Muscle layer of duodenum (tissue), 2 donors: ENCODE data around the gene SIGLEC5.

Source experiments
- H3K27ac ChIP-seq: one replicate; pipeline ENCODE4 v1.7.0; 2013; ENCODE audit warnings: mild to moderate bottlenecking, low read length
- H3K27me3 ChIP-seq: one replicate; pipeline ENCODE4 v1.7.0; 2013; ENCODE audit warnings: low read depth, mild to moderate bottlenecking, control low read depth, low read length
- H3K36me3 ChIP-seq, 2 donors: one replicate each; pipeline ENCODE4 v1.7.0; 2013; ENCODE audit warnings: low read length in 2 of 2, control low read depth in 1 of 2, mild to moderate bottlenecking in 1 of 2; ENCODE audit not compliant: insufficient read depth in 2 of 2, control insufficient read depth in 1 of 2
- H3K4me1 ChIP-seq, 2 donors: one replicate each; pipeline ENCODE4 v1.7.0; 2013; ENCODE audit warnings: low read length in 2 of 2, mild to moderate bottlenecking in 2 of 2, control low read depth in 1 of 2, moderate library complexity in 1 of 2; ENCODE audit not compliant: insufficient read depth in 2 of 2, control insufficient read depth in 1 of 2
- H3K4me3 ChIP-seq, 2 donors: one replicate each; pipeline ENCODE4 v1.7.0; 2013; ENCODE audit warnings: low read length in 2 of 2, low read depth in 1 of 2, mild to moderate bottlenecking in 1 of 2
- H3K9me3 ChIP-seq, 2 donors: one replicate each; pipeline ENCODE4 v1.7.0; 2013; ENCODE audit warnings: low read length in 2 of 2, control low read depth in 1 of 2, mild to moderate bottlenecking in 1 of 2; ENCODE audit not compliant: control insufficient read depth in 1 of 2
- donor health status: healthy.

SIGLEC5 gene

DNA sequence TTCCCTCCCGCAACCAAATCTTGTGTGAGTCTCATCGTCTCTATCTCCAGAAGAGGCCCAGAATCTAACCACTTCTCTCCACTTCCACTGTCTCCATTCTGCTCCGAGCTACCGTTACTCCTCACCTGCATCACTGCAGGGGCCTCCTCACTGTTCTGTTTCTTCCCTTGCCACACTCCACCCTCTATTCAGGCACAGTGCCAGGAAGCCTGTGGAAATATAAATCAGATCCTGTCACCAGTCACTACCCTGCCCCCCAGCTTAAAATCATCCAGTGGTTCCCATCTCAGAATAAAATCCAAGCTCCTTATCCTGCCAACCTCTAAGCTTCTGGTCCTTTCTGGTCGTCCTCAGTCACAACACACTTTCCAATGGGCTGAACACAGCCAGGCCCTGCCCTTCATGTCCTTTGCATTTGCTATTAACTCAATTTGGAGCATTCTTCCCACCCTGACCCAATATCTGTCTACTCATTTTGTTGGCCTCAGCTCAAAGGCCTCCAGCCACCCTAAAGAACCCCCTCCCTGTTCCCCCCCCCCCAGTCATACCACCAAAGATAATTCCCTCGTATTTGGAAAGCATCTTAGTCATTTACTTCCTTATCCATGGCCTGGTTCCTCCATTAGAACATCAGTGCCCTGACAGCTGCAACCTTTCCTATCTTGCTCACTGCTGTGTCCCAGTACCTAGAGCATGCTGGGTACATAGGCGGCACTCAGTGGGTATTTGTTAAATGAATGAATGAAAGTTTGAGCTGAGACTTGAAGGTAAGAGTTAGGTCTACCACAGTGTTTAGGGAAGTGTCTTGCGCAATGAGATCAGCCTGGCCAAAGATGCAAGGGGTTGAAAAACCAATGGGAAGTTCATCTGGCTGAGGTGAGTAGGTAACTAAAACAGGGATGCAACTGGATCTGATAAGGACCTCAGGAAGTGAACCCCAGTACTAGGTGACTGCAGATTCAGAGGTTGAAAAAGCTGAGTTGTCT lies 34.7 kb downstream of the SIGLEC5 start:
- Histone ChIP-seq H3K27me3 (peaks cover 2% of the 10 kb centered on the region), H3K36me3 (no peaks in the 10 kb centered on the region), H3K27ac (no peak overlapping the region), H3K4me1 (peaks cover 7 to 15% of the 10 kb centered on the region in 2 donors), H3K4me3 (peak overlapping the region in 1 of 2 donors; percentile 91), H3K9me3 (no peaks in the 10 kb centered on the region)

DNA sequence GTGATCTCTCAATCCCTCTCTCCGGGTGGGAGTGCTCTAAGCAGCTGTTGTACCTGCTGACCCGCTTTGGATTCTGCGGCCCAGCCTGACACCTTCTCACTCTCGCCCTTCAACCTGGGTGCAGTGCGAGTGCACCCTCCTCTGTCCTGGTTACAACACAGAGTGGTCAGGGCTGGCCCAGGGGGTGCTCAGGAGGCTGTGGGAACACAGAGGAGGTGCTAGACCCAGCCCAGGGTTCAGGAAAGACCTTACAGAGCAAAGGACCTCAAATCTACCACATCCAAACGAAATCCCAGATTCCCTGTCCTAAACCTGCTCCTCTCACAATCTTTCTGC lies 35.5 kb downstream of the SIGLEC5 start:
- Histone ChIP-seq H3K27ac (no peak overlapping the region), H3K36me3 (no peaks in the 10 kb centered on the region), H3K4me1 (peaks cover 7 to 15% of the 10 kb centered on the region in 2 donors), H3K4me3 (peak overlapping the region; percentile 85 to 91), H3K27me3 (no peaks in the 10 kb centered on the region), H3K9me3 (no peaks in the 10 kb centered on the region)

GRCh38 chr19:51593969-51594773 lies 36.0 kb downstream of the SIGLEC5 start:
- Histone ChIP-seq H3K9me3 (no peaks in the 10 kb centered on the region), H3K27me3 (no peaks in the 10 kb centered on the region), H3K36me3 (no peaks in the 10 kb centered on the region), H3K27ac (no peak overlapping the region), H3K4me3 (peak overlapping the region; percentile 85 to 91), H3K4me1 (peaks cover 7 to 15% of the 10 kb centered on the region in 2 donors)

- Histone ChIP-seq H3K27me3 (no peaks in the 10 kb centered on the region), H3K27ac (no peak overlapping the region), H3K36me3 (peaks cover 0 to under 1% of the 10 kb centered on the region in 2 donors), H3K9me3 (no peaks in the 10 kb centered on the region), H3K4me1 (peaks cover 7 to 15% of the 10 kb centered on the region in 2 donors), H3K4me3 (peak overlapping the region; percentile 85 to 91)
Observed at GRCh38 chr19:51593138-51593890, 36.9 kb downstream of the SIGLEC5 start.

- H3K4me1 ChIP-seq, result peaks cover 7 to 15% of the 10 kb centered on the region in 2 donors
Observed at GRCh38 chr19:51592521-51592920, 37.7 kb downstream of the SIGLEC5 start.

DNA sequence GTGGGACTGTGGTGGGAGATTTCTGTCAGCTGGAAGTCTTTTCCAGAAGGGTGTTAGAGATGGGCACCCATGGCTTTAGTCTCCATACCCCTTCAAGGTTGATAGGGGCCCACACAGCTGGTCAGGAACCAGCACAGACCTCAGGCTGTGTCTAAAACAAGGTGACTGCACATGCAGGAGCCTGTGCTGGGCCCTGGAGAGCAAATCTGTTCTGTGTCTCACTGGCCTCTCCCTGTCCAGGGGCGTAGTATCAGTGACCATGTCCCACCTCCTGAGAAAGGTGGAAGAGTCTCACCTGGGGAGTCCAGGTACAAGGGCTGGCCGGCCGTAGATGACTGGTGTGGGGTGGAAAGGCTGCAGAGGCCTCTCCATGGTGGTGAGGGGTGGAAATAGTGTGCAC lies 39.8 kb downstream of the SIGLEC5 start:
- Histone ChIP-seq H3K27me3 (no peaks in the 10 kb centered on the region), H3K4me3 (no peak overlapping the region), H3K36me3 (peaks cover 21 to 26% of the 10 kb centered on the region in 2 donors), H3K27ac (no peak overlapping the region), H3K4me1 (peaks cover 7 to 15% of the 10 kb centered on the region in 2 donors), H3K9me3 (peaks cover 19% of the 10 kb centered on the region in 2 donors)

More at GRCh38 chr19:51592521-51592920, 37.7 kb downstream of the SIGLEC5 start:
- H3K36me3 ChIP-seq, result peaks cover 5 to 9% of the 10 kb centered on the region in 2 donors
- H3K27me3 ChIP-seq, result no peaks in the 10 kb centered on the region
- no peak overlapping the region for H3K4me3 ChIP-seq
- no peak overlapping the region for H3K27ac ChIP-seq
- H3K9me3 ChIP-seq, result peaks cover 5 to 7% of the 10 kb centered on the region in 2 donors

GRCh38 chr19:51589511-51589910 lies 40.7 kb downstream of the SIGLEC5 start:
- H3K36me3 ChIP-seq, result peaks cover 21 to 34% of the 10 kb centered on the region in 2 donors
- no peak overlapping the region for H3K27ac ChIP-seq
- peaks cover 19% of the 10 kb centered on the region in 2 donors for H3K9me3 ChIP-seq
- H3K4me1 ChIP-seq, result peaks cover 7 to 10% of the 10 kb centered on the region in 2 donors
- no peaks in the 10 kb centered on the region for H3K27me3 ChIP-seq
- no peak overlapping the region for H3K4me3 ChIP-seq

DNA sequence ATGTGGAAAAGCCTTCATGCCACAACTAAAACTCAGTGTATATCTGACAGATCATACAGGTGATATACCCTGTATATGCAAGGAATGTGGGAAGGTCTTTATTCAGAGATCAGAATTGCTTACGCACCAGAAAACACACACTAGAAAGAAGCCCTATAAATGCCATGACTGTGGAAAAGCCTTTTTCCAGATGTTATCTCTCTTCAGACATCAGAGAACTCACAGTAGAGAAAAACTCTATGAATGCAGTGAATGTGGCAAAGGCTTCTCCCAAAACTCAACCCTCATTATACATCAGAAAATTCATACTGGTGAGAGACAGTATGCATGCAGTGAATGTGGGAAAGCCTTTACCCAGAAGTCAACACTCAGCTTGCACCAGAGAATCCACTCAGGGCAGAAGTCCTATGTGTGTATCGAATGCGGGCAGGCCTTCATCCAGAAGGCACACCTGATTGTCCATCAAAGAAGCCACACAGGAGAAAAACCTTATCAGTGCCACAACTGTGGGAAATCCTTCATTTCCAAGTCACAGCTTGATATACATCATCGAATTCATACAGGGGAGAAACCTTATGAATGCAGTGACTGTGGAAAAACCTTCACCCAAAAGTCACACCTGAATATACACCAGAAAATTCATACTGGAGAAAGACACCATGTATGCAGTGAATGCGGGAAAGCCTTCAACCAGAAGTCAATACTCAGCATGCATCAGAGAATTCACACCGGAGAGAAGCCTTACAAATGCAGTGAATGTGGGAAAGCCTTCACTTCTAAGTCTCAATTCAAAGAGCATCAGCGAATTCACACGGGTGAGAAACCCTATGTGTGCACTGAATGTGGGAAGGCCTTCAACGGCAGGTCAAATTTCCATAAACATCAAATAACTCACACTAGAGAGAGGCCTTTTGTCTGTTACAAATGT lies 42.7 kb downstream of the SIGLEC5 start:
- peaks cover 33 to 54% of the 10 kb centered on the region in 2 donors for H3K36me3 ChIP-seq
- H3K4me1 ChIP-seq, result no peaks in the 10 kb centered on the region
- peaks cover 19% of the 10 kb centered on the region in 2 donors for H3K9me3 ChIP-seq
- H3K27ac ChIP-seq, result no peak overlapping the region
- H3K27me3 ChIP-seq, result no peaks in the 10 kb centered on the region
- H3K4me3 ChIP-seq, result peak overlapping the region in 1 of 2 donors; percentile 11

DNA sequence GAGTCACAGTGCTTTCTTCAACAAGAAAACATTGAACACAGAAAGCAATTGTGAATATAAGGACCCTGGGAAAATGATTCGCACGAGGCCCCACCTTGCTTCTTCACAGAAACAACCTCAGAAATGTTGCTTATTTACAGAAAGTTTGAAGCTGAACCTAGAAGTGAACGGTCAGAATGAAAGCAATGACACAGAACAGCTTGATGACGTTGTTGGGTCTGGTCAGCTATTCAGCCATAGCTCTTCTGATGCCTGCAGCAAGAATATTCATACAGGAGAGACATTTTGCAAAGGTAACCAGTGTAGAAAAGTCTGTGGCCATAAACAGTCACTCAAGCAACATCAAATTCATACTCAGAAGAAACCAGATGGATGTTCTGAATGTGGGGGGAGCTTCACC lies 43.4 kb downstream of the SIGLEC5 start:
- Histone ChIP-seq H3K9me3 (peaks cover 19% of the 10 kb centered on the region in 2 donors), H3K27ac (no peak overlapping the region), H3K4me3 (peak overlapping the region in 1 of 2 donors; percentile 11), H3K4me1 (no peaks in the 10 kb centered on the region), H3K36me3 (peaks cover 36 to 61% of the 10 kb centered on the region in 2 donors), H3K27me3 (no peaks in the 10 kb centered on the region)

GRCh38 chr19:51586103-51586728 lies 44.0 kb downstream of the SIGLEC5 start:
- H3K27ac ChIP-seq, result no peak overlapping the region
- peaks cover 19% of the 10 kb centered on the region in 2 donors for H3K9me3 ChIP-seq
- H3K4me3 ChIP-seq, result no peak overlapping the region
- H3K4me1 ChIP-seq, result no peaks in the 10 kb centered on the region
- no peaks in the 10 kb centered on the region for H3K27me3 ChIP-seq
- peaks cover 38 to 67% of the 10 kb centered on the region in 2 donors for H3K36me3 ChIP-seq
